GM18526 (cell line): ENCODE data around the gene CALHM6.

ENCODE experiments used
- POLR2A ChIP-seq: IDR thresholded peaks from 3 replicates; pipeline ENCODE4 v1.6.1; 2011; ENCODE audit not compliant: insufficient read length; ENCODE audit errors: extremely low read depth

CALHM6 gene

DNA sequence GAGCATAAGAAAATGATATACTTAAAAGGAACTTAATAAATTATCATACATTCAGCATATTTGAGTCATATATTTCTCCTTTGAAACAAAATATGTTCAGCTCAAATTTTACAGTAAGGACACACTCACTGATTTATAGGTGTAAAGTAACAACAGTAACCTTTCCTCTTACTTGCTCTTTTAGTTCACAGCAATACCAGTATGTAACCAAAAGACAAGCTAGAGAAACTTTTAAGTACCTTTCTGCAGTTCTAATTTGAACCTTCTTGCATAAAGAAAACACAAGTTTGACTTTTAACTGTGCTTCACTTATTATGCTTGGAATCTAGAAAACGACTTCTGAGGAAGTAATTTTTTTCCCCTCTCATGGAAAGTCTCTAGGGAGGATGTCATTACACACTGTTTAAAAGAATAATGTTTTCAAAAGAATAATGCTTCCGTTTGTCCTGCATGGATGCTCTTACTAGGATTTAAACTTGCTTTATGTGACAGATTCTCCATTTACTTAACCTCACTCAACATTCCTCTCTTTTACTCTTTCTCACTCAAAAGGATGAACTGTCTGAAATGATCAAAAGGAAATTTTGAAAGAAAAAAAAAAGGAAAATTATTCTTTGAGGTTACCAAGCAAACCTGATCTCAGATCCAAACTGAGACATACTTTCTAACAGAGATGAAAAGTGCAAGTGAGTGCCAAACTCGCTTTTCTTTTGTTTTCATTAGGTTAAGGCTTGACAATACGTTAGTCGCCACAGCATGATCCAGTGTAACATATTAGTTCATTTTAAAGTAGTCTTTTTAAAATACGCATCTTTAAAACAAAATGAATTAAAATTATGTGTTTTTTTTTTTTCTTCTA is 22.4 kb upstream of the CALHM6 start:
- TF ChIP-seq POLR2A = no peak

DNA sequence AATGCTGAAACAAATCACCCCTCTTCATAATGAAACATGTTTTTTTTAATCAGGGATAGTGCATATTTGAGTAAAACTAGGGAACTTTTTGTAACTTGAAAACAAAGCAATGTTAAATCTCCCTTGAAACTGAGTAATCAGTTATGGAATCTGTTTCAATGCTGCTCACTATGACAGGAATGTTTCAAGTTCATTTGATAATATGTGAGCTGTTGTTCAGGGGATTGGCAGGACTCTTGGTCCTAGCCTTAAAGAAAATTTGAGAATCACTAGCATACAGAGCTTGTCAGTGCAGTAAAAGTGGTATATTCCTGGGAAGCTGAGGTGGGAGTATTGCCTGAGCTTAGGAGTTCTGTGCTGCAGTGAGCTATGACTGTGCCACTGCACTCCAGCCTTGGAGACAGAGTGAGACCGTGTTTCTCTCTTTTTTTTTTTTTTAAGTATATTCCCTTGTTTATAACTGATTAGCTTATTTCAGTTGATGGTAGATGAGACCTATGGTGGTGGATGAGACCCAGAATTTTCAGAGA is 21.6 kb upstream of the CALHM6 start:
- no peak for TF ChIP-seq POLR2A

DNA sequence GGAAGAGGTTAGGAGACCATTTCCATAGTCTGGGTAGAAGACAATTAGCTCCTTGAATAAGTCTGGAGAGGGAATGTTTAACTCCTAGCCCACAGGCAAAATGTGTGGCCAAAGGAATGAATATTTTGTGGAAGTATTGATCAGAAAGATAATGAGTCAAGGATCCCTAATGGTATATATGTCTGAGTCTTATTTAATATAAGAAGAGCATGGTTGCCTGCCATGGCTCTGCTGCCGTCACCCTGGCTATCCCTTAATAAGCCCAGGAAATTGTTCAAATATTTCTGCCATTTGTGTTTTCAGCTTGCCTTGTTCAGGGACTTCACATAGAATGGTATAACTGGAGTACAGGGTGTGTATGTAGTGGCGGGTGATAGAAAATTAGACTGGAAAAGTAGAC is 18.1 kb upstream of the CALHM6 start:
- no peak for TF ChIP-seq POLR2A

DNA sequence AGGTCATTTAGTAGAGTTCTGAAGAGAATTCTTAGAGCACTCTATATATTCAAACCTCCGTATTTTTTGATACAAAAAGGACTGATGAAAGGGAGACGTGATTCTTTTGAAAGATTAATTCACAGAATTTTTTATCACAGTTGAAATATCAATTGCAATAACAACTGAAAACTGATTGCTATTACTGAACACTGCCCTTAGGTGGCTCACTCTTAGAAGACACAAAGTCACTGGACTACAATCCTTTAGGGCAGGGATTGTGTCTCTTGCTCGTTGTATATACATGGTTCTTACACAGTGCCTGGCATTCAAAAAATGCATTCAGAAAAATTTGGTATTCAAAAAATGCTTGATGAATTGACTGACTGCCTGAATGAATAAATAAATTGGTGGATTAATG is 17.1 kb upstream of the CALHM6 start:
- TF ChIP-seq POLR2A = no peak

DNA sequence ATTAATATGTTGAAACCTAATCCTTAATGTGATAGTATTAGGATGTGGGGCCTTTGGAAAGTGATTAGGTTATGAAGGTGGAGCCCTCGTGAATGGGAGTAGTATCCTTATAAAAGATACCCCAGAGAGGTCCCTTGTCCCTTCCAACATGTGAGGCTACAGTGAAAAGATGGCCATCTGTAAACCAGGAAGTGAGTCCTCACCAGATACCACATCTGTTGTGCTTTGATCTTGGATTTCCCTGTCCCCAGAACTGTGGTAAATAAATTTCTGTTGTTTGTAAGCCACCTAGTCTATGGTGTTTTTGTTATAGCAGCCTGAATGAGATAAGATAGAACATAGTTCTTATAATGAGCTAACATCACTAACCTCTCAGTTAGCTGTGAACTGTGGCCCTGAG is 16.6 kb upstream of the CALHM6 start:
- no peak for TF ChIP-seq POLR2A

DNA sequence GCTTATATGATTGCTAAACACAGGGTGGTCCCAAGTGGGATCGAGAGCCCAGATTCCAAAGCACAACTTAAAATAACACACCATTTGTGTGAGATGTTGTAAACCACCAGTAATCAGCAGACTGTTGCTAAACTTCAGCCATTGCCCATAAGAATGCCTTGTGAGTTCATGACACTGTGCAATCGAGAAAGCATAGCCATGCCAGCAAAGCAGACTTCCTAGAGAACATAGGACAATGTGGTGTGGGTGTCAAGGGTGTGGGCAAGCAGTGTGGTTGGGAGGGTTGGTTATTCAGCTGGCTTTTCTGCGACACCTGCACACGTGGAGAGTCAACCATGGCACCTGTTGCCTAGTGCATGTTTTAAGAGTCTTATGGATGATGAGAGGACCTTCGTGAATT is 16.1 kb upstream of the CALHM6 start:
- no peak for TF ChIP-seq POLR2A

DNA sequence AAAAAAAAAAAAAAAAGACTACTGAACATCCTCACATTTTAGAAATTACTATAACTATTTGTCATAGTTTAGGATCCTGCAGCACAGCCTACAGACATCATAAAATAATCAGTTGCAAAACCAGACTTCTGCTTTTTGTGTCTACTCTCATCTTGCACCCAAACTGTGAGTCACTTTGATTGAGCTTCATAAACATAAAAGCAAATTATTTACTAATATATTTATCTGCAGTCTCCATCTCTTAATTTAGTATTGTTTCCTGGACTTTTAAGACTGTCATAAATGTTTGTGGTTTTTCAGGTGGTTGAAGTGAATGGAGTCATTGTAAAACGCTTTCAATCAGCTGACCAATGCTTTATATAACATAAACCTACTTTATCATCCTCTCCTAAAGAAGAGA is 14.8 kb upstream of the CALHM6 start:
- TF ChIP-seq POLR2A = no peak

DNA sequence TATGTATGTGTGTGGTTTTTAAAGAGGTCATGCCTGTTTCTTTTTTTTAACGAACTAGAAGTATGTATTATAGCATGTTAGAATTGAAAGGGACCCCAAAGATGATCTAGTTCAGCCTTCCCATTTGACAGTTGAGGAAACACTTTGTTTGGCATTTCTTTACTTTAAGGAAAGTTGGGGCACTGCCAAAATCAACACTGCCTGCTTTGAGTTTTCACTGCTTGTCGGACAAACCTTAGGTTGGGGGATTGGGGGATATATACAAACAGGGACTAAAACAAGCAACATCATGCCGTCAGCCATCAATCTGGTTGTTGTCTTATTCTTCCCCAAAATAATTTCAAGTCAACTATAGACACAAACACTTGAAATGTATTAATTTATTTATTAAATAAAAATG is 14.1 kb upstream of the CALHM6 start:
- TF ChIP-seq POLR2A = no peak

DNA sequence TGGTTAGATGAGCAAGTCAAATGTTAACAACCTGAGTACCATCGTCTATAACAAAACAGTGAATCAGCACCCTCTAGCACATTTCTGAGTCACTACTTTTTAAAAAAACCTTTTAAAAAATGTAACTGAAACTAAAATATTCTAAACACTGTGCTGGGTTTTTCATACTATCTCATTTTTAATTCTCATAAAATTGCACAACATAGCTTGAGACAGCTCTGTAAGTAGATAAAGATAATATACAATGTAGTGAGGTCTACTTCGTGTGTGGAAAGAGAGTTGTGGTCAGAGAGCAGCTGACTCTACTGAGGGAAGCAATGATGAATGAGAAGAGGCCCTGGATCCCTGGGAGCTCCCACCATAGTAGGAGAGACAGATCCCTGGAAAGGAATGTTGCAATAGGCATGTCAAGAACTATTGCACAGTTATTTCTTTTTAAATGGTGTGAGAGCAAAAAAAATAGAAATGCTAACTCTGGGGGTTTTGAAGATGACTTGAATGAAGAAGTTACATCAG is 13.6 kb upstream of the CALHM6 start:
- TF ChIP-seq POLR2A = no peak

DNA sequence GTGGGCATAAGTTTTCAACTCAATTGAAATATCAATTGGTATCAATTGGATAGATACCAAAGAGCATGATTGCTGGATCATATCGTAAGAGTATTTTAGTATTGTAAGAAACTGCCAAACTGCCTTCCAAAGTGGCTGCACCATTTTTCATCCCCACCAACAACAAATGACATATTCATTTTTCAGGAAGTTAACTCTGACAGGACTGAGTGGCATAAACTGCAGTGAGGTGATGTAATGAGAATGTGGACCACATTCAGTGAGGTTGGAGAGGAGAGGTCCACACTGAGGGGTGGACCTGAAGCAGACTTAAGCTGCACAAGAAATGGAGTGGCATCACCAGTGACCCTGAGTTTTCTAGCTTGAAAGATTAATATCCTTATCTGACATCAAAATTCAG is 11.6 kb upstream of the CALHM6 start:
- TF ChIP-seq POLR2A = no peak

DNA sequence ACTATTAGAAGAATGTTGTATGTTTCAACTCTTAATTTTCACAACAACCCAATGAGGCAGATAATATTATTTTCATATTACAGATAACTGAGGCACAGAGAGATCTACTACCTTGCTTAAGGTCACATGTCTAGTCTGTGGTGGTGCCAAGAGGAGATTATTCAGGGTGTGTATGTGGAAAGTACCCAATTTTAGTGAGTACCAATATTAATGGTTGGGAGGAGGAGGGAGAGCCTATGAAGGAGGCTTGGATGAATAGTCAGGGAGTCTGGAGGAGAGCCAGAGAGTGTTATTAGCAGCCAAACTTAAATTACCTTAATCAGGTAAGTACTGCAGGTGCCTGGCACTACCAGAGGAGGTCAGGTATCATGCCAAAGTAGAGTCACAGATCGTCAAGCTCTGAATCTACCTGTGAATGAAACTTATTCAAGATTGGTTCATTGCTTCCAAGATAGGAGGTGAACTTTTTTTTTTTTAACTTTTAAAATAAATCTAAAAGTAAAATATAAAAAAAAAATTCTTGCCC is 10.9 kb upstream of the CALHM6 start:
- no peak for TF ChIP-seq POLR2A

DNA sequence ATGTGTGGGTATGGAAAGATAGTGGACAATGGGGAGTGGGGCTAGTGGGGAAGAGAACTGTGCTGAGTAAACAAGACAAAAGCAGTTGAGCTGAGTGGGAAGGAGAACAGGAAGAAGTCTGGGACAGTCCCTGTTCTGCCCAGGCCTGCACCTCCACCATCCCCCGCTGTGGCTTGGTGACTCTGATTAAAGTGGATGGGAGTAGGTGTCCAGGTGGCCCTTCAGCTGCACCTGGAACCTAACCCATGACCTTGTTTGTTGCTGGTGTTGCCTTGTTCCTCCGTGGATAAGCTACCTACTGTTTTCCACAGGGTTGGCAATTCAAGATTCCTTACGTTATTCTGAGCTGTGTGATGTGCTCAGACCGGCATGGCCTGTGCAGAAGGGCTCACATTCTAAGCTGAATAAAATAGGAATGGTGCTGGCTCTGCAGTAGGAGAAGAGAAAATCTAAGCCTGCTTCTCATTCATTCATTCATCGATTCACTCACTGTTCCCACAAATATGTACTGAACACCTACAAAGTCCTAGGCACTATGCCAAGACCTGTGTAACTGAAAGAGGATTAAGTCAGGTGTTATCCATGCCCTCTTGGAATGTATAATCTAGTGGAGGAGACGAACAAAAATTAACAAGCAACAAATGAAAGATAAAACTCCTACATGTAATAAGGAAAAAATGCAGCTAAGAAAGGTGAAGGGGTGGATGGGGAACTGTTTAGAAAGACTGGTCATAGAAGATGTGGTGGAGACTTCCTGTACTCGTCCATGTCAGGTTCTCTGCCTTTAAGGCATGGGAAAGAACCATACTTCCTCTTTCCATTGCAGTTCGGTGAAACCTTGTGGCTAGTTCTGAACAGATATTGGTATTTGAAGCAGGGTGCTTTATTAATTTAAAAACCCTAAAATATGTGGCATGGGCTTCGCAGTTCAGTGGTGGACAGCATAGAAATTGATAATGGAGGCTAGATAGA is 10.1 kb upstream of the CALHM6 start:
- TF ChIP-seq POLR2A = no peak

DNA sequence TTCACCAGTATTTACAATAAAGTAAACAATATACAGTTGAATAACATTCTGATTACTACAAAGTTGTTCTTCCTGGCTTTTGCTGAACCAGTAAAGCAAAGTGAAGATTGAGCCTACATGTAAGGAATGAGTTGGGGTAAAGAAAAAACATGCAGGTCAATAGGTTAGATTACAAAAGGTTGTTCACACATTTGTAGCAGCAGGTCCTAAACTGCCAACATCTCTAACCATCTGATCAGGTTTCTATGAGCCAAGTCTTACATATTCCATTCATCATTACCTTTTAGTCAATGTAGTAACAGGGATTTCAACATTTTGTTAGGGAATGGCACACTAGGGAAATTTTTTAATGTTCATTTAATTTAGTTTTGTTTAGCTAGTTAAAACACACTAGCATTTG is 9.3 kb upstream of the CALHM6 start:
- no peak for TF ChIP-seq POLR2A

DNA sequence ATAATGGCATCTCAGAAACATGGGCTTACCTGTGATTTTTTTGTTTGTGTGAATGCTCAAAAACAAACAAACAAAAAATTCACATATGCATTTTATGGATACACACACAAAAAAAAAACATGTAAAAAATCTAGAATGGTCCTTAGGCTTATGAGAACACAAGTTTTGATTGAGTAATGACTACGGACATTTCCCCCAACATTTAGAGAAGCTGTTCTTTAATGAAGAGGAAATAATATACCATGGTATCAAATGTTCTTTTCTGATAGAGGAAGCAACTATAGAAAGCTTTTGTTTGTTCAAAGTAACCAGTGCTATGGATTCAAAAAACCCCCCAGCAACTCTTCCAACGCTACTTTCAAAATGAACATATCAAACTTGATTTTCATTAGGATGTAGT is 8.6 kb upstream of the CALHM6 start:
- TF ChIP-seq POLR2A = no peak

DNA sequence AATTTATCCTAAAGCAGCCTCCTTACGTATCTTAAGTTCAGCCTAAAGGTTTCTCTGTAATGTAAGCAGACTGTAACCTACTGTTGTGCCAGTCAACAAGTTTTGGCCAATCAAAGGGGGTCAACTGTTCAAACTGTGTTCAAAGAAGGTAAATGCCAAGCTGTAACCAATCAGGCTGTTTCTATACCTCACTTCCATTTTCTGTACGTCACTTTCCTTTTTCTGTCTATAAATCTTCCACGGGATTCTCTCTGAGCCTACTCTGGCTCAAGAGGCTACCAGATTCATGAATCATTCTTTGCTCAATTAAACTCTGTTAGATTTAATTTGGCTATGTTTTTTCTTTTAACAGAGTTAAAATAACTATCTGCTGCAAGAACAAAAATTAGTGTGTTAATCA is 5.1 kb upstream of the CALHM6 start:
- no peak for TF ChIP-seq POLR2A
